ENCODE measurements around the gene IL12RB1. TPM values are rescaled to one million over a fixed set of nuclear protein-coding genes. Genes with fewer than 3 reads are reported as not detected.

IL12RB1 gene
- total RNA-seq, 1 donor from 2014 or later = not detected

GRCh38 chr19:18128805-18129204 lies 42.1 kb upstream of the IL12RB1 start:
- H3K36me3 Mint-ChIP-seq (ENCODE audit: unreplicated experiment) = no peaks in the 10 kb centered on the region
- no peaks in the 10 kb centered on the region for H3K9me3 Mint-ChIP-seq (ENCODE audit: unreplicated experiment)
- no peak overlapping the region for H3K4me3 Mint-ChIP-seq (ENCODE audit: unreplicated experiment)

GRCh38 chr19:18128044-18128443 lies 41.3 kb upstream of the IL12RB1 start:
- Mint-ChIP-seq H3K9me3 (ENCODE audit: unreplicated experiment) (no peaks in the 10 kb centered on the region), H3K4me3 (ENCODE audit: unreplicated experiment) (no peak overlapping the region), H3K4me1 (ENCODE audit: low read depth, unreplicated experiment) (no peaks in the 10 kb centered on the region), H3K27me3 (ENCODE audit: unreplicated experiment) (peaks cover 3% of the 10 kb centered on the region), H3K36me3 (ENCODE audit: unreplicated experiment) (no peaks in the 10 kb centered on the region), H3K27ac (ENCODE audit: unreplicated experiment) (no peak overlapping the region)
- TF ChIP-seq CTCF (IDR thresholded peaks at IDR 0.05; ENCODE audit: partially characterized antibody, unreplicated experiment) = no peak
- DNase-seq = no peak

More at GRCh38 chr19:18128805-18129204, 42.1 kb upstream of the IL12RB1 start:
- Mint-ChIP-seq H3K27ac (ENCODE audit: unreplicated experiment) (no peak overlapping the region), H3K27me3 (ENCODE audit: unreplicated experiment) (peaks cover 2% of the 10 kb centered on the region), H3K4me1 (ENCODE audit: low read depth, unreplicated experiment) (no peaks in the 10 kb centered on the region)
- no peak for DNase-seq
- no peak for TF ChIP-seq CTCF (IDR thresholded peaks at IDR 0.05; ENCODE audit: partially characterized antibody, unreplicated experiment)

GRCh38 chr19:18126097-18126496 lies 39.4 kb upstream of the IL12RB1 start:
- no peaks in the 10 kb centered on the region for H3K36me3 Mint-ChIP-seq (ENCODE audit: unreplicated experiment)
- no peaks in the 10 kb centered on the region for H3K4me1 Mint-ChIP-seq (ENCODE audit: low read depth, unreplicated experiment)
- no peaks in the 10 kb centered on the region for H3K9me3 Mint-ChIP-seq (ENCODE audit: unreplicated experiment)
- no peak overlapping the region for H3K4me3 Mint-ChIP-seq (ENCODE audit: unreplicated experiment)
- no peak for DNase-seq
- H3K27me3 Mint-ChIP-seq (ENCODE audit: unreplicated experiment) = peaks cover 3% of the 10 kb centered on the region
- TF ChIP-seq CTCF (IDR thresholded peaks at IDR 0.05; ENCODE audit: partially characterized antibody, unreplicated experiment) = no peak
- no peak overlapping the region for H3K27ac Mint-ChIP-seq (ENCODE audit: unreplicated experiment)

- Mint-ChIP-seq H3K4me3 (ENCODE audit: unreplicated experiment) (no peak overlapping the region), H3K27ac (ENCODE audit: unreplicated experiment) (no peak overlapping the region), H3K27me3 (ENCODE audit: unreplicated experiment) (peaks cover 10% of the 10 kb centered on the region), H3K36me3 (ENCODE audit: unreplicated experiment) (no peaks in the 10 kb centered on the region), H3K4me1 (ENCODE audit: low read depth, unreplicated experiment) (peaks cover 2% of the 10 kb centered on the region), H3K9me3 (ENCODE audit: unreplicated experiment) (no peaks in the 10 kb centered on the region)
- TF ChIP-seq CTCF (IDR thresholded peaks at IDR 0.05; ENCODE audit: partially characterized antibody, unreplicated experiment) = no peak
- no peak for DNase-seq
Observed at GRCh38 chr19:18123819-18124218, 37.1 kb upstream of the IL12RB1 start.

GRCh38 chr19:18122860-18123795 lies 36.4 kb upstream of the IL12RB1 start:
- no peak overlapping the region for H3K4me3 Mint-ChIP-seq (ENCODE audit: unreplicated experiment)

More at GRCh38 chr19:18122860-18123795, 36.4 kb upstream of the IL12RB1 start:
- Mint-ChIP-seq H3K4me1 (ENCODE audit: low read depth, unreplicated experiment) (peaks cover 2% of the 10 kb centered on the region), H3K27me3 (ENCODE audit: unreplicated experiment) (peaks cover 8% of the 10 kb centered on the region), H3K27ac (ENCODE audit: unreplicated experiment) (no peak overlapping the region), H3K36me3 (ENCODE audit: unreplicated experiment) (no peaks in the 10 kb centered on the region), H3K9me3 (ENCODE audit: unreplicated experiment) (no peaks in the 10 kb centered on the region)
- no peak for TF ChIP-seq CTCF (IDR thresholded peaks at IDR 0.05; ENCODE audit: partially characterized antibody, unreplicated experiment)
- no peak for DNase-seq

Measured in glutamatergic neuron (in vitro differentiated cells).